ENCODE results near the gene SYPL1. TPM values are rescaled to one million over a fixed set of nuclear protein-coding genes. Genes with fewer than 3 reads are reported as not detected.

SYPL1 gene
- total and polyA plus RNA-seq, 4 experiments from 2014 or later = 46.9 to 78.3 (median 61.7) TPM

DNA sequence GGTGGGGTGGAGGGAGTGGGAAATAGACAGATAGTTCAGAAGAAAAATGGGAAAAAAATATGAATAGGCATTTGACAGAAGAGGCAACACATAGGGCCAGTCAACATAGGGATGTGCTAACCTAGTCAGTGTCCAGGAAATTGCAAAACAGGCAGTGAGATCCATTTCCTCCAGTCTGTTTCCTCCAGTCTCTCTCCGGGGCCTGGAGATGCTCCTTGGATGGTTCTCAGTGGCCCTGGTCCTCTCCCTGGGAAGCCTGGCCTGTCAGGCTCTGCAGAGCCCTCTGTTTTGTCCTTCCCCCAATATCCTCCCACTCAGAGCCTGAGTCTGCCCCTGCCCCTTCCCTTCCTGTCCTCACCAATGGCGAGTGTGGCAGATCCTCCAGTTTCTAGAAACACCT, 52.6 kb downstream of the SYPL1 start:
- H3K27ac Mint-ChIP-seq = peak overlapping the region in 2 of 7 donors; percentile 54 to 62
- peaks cover 8 to 34% (median 17%) of the 10 kb centered on the region in 4 donors for H3K4me1 Mint-ChIP-seq
- H3K27me3 Mint-ChIP-seq = peaks cover 0 to 4% of the 10 kb centered on the region in 2 donors
- H3K9me3 Mint-ChIP-seq = peaks cover 0 to 2% (median 0%) of the 10 kb centered on the region in 8 donors
- no peaks in the 10 kb centered on the region for H3K27me3 ChIP-seq (ENCODE audit: insufficient read depth, low read length)
- H3K36me3 Mint-ChIP-seq = no peaks in the 10 kb centered on the region
- no peak for DNase-seq
- no peaks in the 10 kb centered on the region for H3K9me3 ChIP-seq (ENCODE audit: control insufficient read depth in 1 of 2, low read length in 2 of 2)
- H3K4me3 Mint-ChIP-seq = no peak overlapping the region
- POLR2A ChIA-PET (ENCODE audit: partially characterized antibody) = no interaction called here
- H3K4me1 ChIP-seq (ENCODE audit: insufficient read depth, low read length) = peaks cover 16% of the 10 kb centered on the region
- H3K27ac ChIP-seq (ENCODE audit: low read depth, low read length) = no peak overlapping the region
- intact Hi-C loops (cut with micrococcal nuclease) = loop anchor here (5.0 to 10.0 kb wide), 2 partner anchors 33 to 405 kb away; no protein-coding TSS in a partner anchor
- CTCF ChIA-PET (ENCODE audit: partially characterized antibody) = interaction anchor here (3.9 to 13.5 kb wide), 2 partner anchors 13 to 99 kb away, joined by 43 to 423 read pairs; no protein-coding TSS in a partner anchor
- no peaks in the 10 kb centered on the region for H3K36me3 ChIP-seq (ENCODE audit: insufficient read depth, low read length)
- no peak overlapping the region for H3K4me3 ChIP-seq (ENCODE audit: low read length in 2 of 2)

DNA sequence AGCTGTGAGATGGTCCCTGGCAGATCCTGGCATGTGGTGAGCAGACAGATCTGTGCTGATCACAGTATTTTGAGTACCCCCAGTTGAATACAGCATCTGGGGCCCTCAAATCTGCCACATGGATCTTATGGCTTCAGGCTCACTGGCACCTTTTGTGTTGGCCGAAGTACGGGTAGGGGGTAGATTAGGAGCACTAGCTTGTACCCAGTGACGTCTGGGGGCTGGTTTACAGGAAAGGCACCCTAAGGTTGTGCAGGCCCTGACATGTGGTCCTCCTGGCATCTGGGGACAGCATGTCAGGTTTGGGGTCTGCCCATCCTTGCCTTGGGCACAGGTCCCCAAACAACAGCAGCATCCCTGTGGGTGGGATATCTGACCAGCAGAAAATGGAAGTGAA, 53.2 kb downstream of the SYPL1 start:
- Histone ChIP-seq H3K4me3 (ENCODE audit: low read length in 2 of 2) (no peak overlapping the region), H3K9me3 (ENCODE audit: control insufficient read depth in 1 of 2, low read length in 2 of 2) (no peaks in the 10 kb centered on the region), H3K27me3 (ENCODE audit: insufficient read depth, low read length) (no peaks in the 10 kb centered on the region), H3K27ac (ENCODE audit: low read depth, low read length) (no peak overlapping the region), H3K4me1 (ENCODE audit: insufficient read depth, low read length) (peaks cover 16% of the 10 kb centered on the region), H3K36me3 (ENCODE audit: insufficient read depth, low read length) (no peaks in the 10 kb centered on the region)
- ChIA-PET POLR2A (ENCODE audit: partially characterized antibody) (interaction anchor here (1.0 to 3.1 kb wide), 2 partner anchors 13 to 95 kb away, joined by 5 to 25 read pairs; no protein-coding TSS in a partner anchor), CTCF (ENCODE audit: partially characterized antibody) (interaction anchor here (1.1 to 13.5 kb wide), 4 partner anchors 14 to 100 kb away, joined by 3 to 423 read pairs (median 26); partner anchors contain the start of gene SYPL1)
- intact Hi-C loops (cut with micrococcal nuclease) = loop anchor here (5.0 to 10.0 kb wide), 2 partner anchors 33 to 406 kb away; no protein-coding TSS in a partner anchor
- Mint-ChIP-seq H3K36me3 (no peaks in the 10 kb centered on the region), H3K9me3 (peaks cover 0 to 2% (median 0%) of the 10 kb centered on the region in 8 donors), H3K27me3 (peaks cover 0 to 4% of the 10 kb centered on the region in 2 donors), H3K27ac (no peak overlapping the region), H3K4me1 (peaks cover 8 to 34% (median 17%) of the 10 kb centered on the region in 4 donors), H3K4me3 (no peak overlapping the region)
- no peak for DNase-seq

DNA sequence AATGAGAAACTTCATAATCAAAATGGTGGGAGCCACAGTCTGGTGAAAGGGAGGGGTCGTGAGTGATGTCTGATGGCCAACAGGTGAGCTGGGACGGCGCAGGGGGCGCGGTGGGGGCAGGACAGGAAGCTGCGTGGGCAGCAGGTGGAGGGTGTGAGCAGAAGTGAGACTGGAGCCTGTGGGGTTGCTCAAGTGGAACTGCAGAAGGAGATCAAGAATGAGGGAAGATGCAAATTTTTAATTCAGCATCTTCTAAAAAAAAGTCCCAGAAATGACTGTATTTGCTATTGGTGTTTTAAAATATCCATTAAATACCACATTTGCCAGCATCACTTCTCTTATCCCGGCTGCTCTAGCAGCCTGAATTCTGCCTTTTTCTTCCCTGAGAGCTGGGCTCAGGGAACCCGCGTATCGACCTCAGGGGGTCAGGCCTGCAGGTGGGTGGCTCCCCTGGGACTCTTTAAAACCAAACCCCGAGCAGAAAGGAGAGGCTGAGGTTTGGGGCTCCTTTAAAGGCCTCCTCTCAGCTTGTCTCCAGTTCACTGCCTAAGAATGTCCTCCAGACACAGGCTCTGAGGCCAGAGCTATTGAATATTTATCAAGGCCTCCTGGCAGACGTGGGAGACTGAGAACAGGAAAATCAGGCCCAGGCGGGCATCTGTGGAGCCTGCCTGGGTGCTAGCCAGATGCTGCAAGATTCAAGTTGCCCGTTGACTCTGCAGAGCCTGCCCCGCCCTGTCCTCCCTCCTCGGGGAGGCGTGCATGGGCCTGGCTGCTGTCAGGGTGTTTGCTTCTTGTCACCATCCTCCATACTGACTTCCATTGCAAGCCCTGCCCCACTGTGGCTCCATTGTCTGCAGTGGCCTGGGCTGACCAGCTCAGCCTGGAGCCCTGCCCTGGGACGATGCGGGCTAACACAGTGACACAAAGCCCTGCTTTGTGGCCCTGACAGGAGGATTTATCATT, 53.9 kb downstream of the SYPL1 start:
- no peak overlapping the region for H3K27ac ChIP-seq (ENCODE audit: low read depth, low read length)
- H3K27me3 Mint-ChIP-seq = peaks cover 0 to 4% of the 10 kb centered on the region in 2 donors
- H3K27ac Mint-ChIP-seq = no peak overlapping the region

DNA sequence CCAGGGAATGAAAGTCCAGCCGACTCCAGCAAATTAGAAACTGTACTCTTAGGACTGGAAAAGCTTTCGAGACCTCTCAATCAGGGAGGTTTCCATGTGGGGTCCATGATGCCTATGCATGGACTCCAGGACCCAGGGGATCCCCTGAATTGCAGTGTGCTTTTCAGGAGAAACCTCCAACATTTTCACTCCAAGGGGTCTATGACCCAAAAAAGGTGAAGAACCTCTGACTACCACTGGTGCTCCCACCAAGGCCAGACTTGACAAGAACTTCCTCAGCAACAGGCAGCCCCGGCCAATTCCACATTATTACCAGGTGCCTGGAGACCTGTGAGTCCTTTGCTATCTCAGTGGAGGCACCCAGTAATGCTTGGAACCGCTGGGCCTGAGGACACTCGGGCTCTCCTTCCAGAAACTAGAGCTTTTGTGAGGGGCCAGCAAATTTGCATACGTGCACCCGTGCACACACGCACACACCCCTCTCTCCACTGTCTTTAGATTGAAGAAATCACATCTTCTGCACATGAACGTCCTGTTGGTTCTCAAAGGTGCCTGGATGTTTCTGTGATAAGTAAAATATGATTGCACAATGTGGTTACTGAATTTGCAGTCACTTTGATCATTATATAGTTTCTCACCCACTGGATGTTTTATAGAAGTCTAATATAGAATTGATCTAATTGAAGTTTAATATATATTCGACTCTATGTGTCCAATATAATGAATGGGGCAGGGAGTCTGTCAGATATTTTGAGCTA, 54.7 kb downstream of the SYPL1 start:
- peaks cover 0 to 2% (median 0%) of the 10 kb centered on the region in 8 donors for H3K9me3 Mint-ChIP-seq
- intact Hi-C loops (cut with micrococcal nuclease) = loop anchor here (1.0 to 10.0 kb wide), 6 partner anchors 14 to 407 kb away; no protein-coding TSS in a partner anchor
- H3K4me1 Mint-ChIP-seq = peaks cover 8 to 26% (median 13%) of the 10 kb centered on the region in 4 donors
- no peak for DNase-seq
- H3K4me3 Mint-ChIP-seq = peak overlapping the region in 3 of 8 donors; percentile 17 to 64 (median 51)
- ChIA-PET POLR2A (ENCODE audit: partially characterized antibody) (interaction anchor here (0.9 to 3.1 kb wide), 3 partner anchors 14 to 98 kb away, joined by 3 to 25 read pairs (median 4); no protein-coding TSS in a partner anchor), CTCF (ENCODE audit: partially characterized antibody) (interaction anchor here (0.6 to 13.5 kb wide), 25 partner anchors 9 to 410 kb away, joined by 3 to 423 read pairs (median 4); partner anchors contain the start of gene SYPL1)
- Histone ChIP-seq H3K4me1 (ENCODE audit: insufficient read depth, low read length) (peaks cover 16% of the 10 kb centered on the region), H3K27me3 (ENCODE audit: insufficient read depth, low read length) (no peaks in the 10 kb centered on the region), H3K4me3 (ENCODE audit: low read length in 2 of 2) (no peak overlapping the region), H3K36me3 (ENCODE audit: insufficient read depth, low read length) (no peaks in the 10 kb centered on the region), H3K9me3 (ENCODE audit: control insufficient read depth in 1 of 2, low read length in 2 of 2) (no peaks in the 10 kb centered on the region), H3K27ac (ENCODE audit: low read depth, low read length) (no peak overlapping the region)
- H3K27me3 Mint-ChIP-seq = peaks cover 0 to 4% of the 10 kb centered on the region in 2 donors
- H3K27ac Mint-ChIP-seq = peak overlapping the region in 4 of 7 donors; percentile 12 to 72 (median 52)
- no peaks in the 10 kb centered on the region for H3K36me3 Mint-ChIP-seq

More for the DNA sequence above, 53.9 kb downstream of the SYPL1 start:
- intact Hi-C loops (cut with micrococcal nuclease) = loop anchor here (1.0 to 10.0 kb wide), 6 partner anchors 13 to 407 kb away; no protein-coding TSS in a partner anchor
- H3K4me1 ChIP-seq (ENCODE audit: insufficient read depth, low read length) = peaks cover 16% of the 10 kb centered on the region
- Mint-ChIP-seq H3K36me3 (no peaks in the 10 kb centered on the region), H3K4me3 (peak overlapping the region in 3 of 8 donors; percentile 6 to 64 (median 51)), H3K4me1 (peaks cover 8 to 32% (median 17%) of the 10 kb centered on the region in 4 donors), H3K9me3 (peaks cover 0 to 2% (median 0%) of the 10 kb centered on the region in 8 donors)
- CTCF ChIA-PET (ENCODE audit: partially characterized antibody) = interaction anchor here (0.6 to 13.5 kb wide), 21 partner anchors 8 to 298 kb away, joined by 3 to 423 read pairs (median 5); partner anchors contain the start of gene SYPL1
- DNase-seq = no peak
- no peak overlapping the region for H3K4me3 ChIP-seq (ENCODE audit: low read length in 2 of 2)
- no peaks in the 10 kb centered on the region for H3K36me3 ChIP-seq (ENCODE audit: insufficient read depth, low read length)
- H3K9me3 ChIP-seq (ENCODE audit: control insufficient read depth in 1 of 2, low read length in 2 of 2) = no peaks in the 10 kb centered on the region
- POLR2A ChIA-PET (ENCODE audit: partially characterized antibody) = interaction anchor here (0.9 to 3.1 kb wide), 3 partner anchors 14 to 96 kb away, joined by 3 to 25 read pairs (median 5); no protein-coding TSS in a partner anchor
- H3K27me3 ChIP-seq (ENCODE audit: insufficient read depth, low read length) = no peaks in the 10 kb centered on the region

GRCh38 chr7:106056513-106057203, 55.5 kb downstream of the SYPL1 start:
- Mint-ChIP-seq H3K4me1 (peaks cover 8 to 21% (median 13%) of the 10 kb centered on the region in 4 donors), H3K27ac (peak overlapping the region in 2 of 7 donors; percentile 12 to 54), H3K36me3 (no peaks in the 10 kb centered on the region), H3K9me3 (no peaks in the 10 kb centered on the region), H3K27me3 (peaks cover 0 to 4% of the 10 kb centered on the region in 2 donors), H3K4me3 (peak overlapping the region in 3 of 8 donors; percentile 15 to 49 (median 17))
- ChIA-PET POLR2A (ENCODE audit: partially characterized antibody) (interaction anchor here (1.3 to 3.1 kb wide), 3 partner anchors 15 to 99 kb away, joined by 4 to 25 read pairs (median 7); no protein-coding TSS in a partner anchor), CTCF (ENCODE audit: partially characterized antibody) (interaction anchor here (0.8 to 13.5 kb wide), 24 partner anchors 9 to 409 kb away, joined by 3 to 423 read pairs (median 5); partner anchors contain the start of gene SYPL1)
- Histone ChIP-seq H3K4me3 (ENCODE audit: low read length in 2 of 2) (no peak overlapping the region), H3K36me3 (ENCODE audit: insufficient read depth, low read length) (no peaks in the 10 kb centered on the region), H3K9me3 (ENCODE audit: control insufficient read depth in 1 of 2, low read length in 2 of 2) (no peaks in the 10 kb centered on the region), H3K27ac (ENCODE audit: low read depth, low read length) (no peak overlapping the region), H3K27me3 (ENCODE audit: insufficient read depth, low read length) (no peaks in the 10 kb centered on the region), H3K4me1 (ENCODE audit: insufficient read depth, low read length) (peaks cover 16% of the 10 kb centered on the region)
- peak; percentile 62 to 72 (median 69) for DNase-seq
- intact Hi-C loops (cut with micrococcal nuclease) = loop anchor here (1.0 to 10.0 kb wide), 6 partner anchors 15 to 408 kb away; no protein-coding TSS in a partner anchor
